8988T (cell line): Measurements from ENCODE around the gene WDR1.

Experiments
- DNase-seq: peaks from one replicate; pipeline ENCODE4 v3.0.0; 2011

The WDR1 gene

GRCh38 chr4:10083861-10084641 is 32.5 kb downstream of the WDR1 start:
- DNase-seq: peak; percentile 9

GRCh38 chr4:10083331-10083771 is 33.2 kb downstream of the WDR1 start:
- DNase-seq: peak; percentile 8

GRCh38 chr4:10082459-10083272 is 33.9 kb downstream of the WDR1 start:
- peak; percentile 11 for DNase-seq

GRCh38 chr4:10082047-10082446 is 34.6 kb downstream of the WDR1 start:
- peak; percentile 12 for DNase-seq

GRCh38 chr4:10081218-10081606 is 35.4 kb downstream of the WDR1 start:
- peak; percentile 18 for DNase-seq

GRCh38 chr4:10080589-10081217 is 35.9 kb downstream of the WDR1 start:
- DNase-seq: no peak

GRCh38 chr4:10079912-10080588 is 36.5 kb downstream of the WDR1 start:
- peak; percentile 7 for DNase-seq

GRCh38 chr4:10079256-10079655 is 37.3 kb downstream of the WDR1 start:
- DNase-seq: peak; percentile 4

- DNase-seq: peak; percentile 10
Observed at GRCh38 chr4:10078481-10079233, 37.9 kb downstream of the WDR1 start.

GRCh38 chr4:10077483-10078335 is 38.9 kb downstream of the WDR1 start:
- DNase-seq: peak; percentile 32

- DNase-seq: no peak
Observed at GRCh38 chr4:10077076-10077475, 39.5 kb downstream of the WDR1 start.

- DNase-seq: no peak
Observed at GRCh38 chr4:10075953-10076391, 40.6 kb downstream of the WDR1 start.

- no peak for DNase-seq
Observed at GRCh38 chr4:10075158-10075863, 41.3 kb downstream of the WDR1 start.

GRCh38 chr4:10074767-10075105 is 41.9 kb downstream of the WDR1 start:
- peak; percentile 47 for DNase-seq

GRCh38 chr4:10074076-10074766 is 42.4 kb downstream of the WDR1 start:
- no peak for DNase-seq

- DNase-seq: no peak
Observed at GRCh38 chr4:10072420-10073017, 44.1 kb downstream of the WDR1 start.

GRCh38 chr4:10069075-10069642 is 47.4 kb downstream of the WDR1 start:
- no peak for DNase-seq

GRCh38 chr4:10066670-10067651 is 49.6 kb downstream of the WDR1 start:
- DNase-seq: no peak
